Thoracic aorta (tissue), 2 donors: ENCODE results near the gene GZMA. TPM values are rescaled to one million over a fixed set of nuclear protein-coding genes. Genes with fewer than 3 reads are reported as not detected.

ENCODE experiments used
- ATAC-seq: fragments of 150-250 bp; one replicate; pipeline ENCODE4 v1.8.0; 2017; ENCODE audit warnings: low read depth; ENCODE audit not compliant: insufficient number of reproducible peaks, low FRiP score
- DNase-seq: peaks from one replicate; pipeline ENCODE4 v3.0.0-alpha.2; 2020; ENCODE audit warnings: low spot score
- H3K27ac ChIP-seq, 2 donors: fragments of 200-600 bp; sonication (generic); 1 replicate in 1 of 2; 2 replicates in 1 of 2; pipeline ENCODE4 v1.5.1; 2016; ENCODE audit warnings: mild to moderate bottlenecking in 2 of 2, moderate library complexity in 2 of 2
- H3K27me3 ChIP-seq: fragments of 200-600 bp; sonication (generic); replicated peaks from 2 replicates; pipeline ENCODE4 v1.6.0; 2016; ENCODE audit warnings: mild to moderate bottlenecking; ENCODE audit not compliant: insufficient read depth
- H3K36me3 ChIP-seq: fragments of 200-600 bp; sonication (generic); one replicate; pipeline ENCODE4 v1.5.1; 2016
- H3K4me1 ChIP-seq, 2 donors: fragments of 200-600 bp; sonication (generic); 1 replicate in 1 of 2; 2 replicates in 1 of 2; pipeline versions ENCODE4 v1.5.1 to v1.6.0; 2016; ENCODE audit warnings: low read depth in 2 of 2, mild to moderate bottlenecking in 1 of 2; ENCODE audit not compliant: control insufficient read depth in 1 of 2
- H3K4me3 ChIP-seq: fragments of 200-600 bp; sonication (generic); 2 replicates; pipeline ENCODE4 v1.5.1; 2016; ENCODE audit warnings: mild to moderate bottlenecking
- H3K9me3 ChIP-seq: fragments of 200-600 bp; sonication (generic); 2 replicates; pipeline ENCODE4 v1.5.1; 2016
- total RNA-seq, 2 donors: library from RNA; depleted of rRNA; stranded (reverse); fragments of >200 nt; gene quantifications; one replicate each; pipeline versions ENCODE4 v1.1.0 to v1.2.3, GENCODE V29; 2016
- TF ChIP-seq, protein P1 (sequence below): fragments of 200-600 bp; sonication (generic); IDR thresholded peaks from one replicate; pipeline ENCODE4 v1.5.1; 2019; ENCODE audit warnings: antibody characterized with exemption

GZMA gene
- total RNA-seq, 2 donors from 2014 or later = 1.1 to 1.6 TPM

DNA sequence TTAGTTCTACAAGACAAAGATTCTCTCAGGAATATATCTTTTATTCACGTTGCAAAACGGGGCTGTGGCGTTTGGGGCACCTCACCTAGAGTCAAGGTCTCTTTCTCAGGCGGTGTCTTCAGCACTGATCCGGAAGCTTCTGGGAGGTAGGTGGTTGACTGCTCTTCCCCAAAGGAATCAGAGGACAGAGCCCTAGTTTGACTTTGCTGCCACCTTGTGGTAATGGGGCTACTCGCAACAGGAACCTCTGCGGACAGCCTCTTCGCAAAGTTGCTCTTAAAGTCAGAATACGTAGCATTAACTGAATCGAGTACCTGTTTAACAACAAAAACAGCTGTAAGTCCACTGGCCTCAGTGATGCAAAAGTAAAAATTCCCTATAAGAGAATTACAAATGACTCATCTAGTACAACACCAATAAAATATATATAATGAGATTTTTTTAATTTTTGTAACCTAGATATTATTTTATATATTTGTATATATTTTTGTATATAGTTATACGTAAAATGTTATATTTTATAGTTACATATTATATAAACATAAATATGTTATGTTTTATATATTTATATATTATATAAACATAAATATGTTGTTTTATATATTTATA, 44.2 kb downstream of the GZMA start:
- ATAC-seq (no peak), DNase-seq (no peak)
- Histone ChIP-seq H3K27me3 (no peaks in the 10 kb centered on the region), H3K9me3 (no peaks in the 10 kb centered on the region), H3K27ac (no peak overlapping the region), H3K4me3 (no peak overlapping the region), H3K36me3 (no peaks in the 10 kb centered on the region), H3K4me1 (peaks cover 0 to 4% of the 10 kb centered on the region in 2 donors)
- TF ChIP-seq, protein P1, sequence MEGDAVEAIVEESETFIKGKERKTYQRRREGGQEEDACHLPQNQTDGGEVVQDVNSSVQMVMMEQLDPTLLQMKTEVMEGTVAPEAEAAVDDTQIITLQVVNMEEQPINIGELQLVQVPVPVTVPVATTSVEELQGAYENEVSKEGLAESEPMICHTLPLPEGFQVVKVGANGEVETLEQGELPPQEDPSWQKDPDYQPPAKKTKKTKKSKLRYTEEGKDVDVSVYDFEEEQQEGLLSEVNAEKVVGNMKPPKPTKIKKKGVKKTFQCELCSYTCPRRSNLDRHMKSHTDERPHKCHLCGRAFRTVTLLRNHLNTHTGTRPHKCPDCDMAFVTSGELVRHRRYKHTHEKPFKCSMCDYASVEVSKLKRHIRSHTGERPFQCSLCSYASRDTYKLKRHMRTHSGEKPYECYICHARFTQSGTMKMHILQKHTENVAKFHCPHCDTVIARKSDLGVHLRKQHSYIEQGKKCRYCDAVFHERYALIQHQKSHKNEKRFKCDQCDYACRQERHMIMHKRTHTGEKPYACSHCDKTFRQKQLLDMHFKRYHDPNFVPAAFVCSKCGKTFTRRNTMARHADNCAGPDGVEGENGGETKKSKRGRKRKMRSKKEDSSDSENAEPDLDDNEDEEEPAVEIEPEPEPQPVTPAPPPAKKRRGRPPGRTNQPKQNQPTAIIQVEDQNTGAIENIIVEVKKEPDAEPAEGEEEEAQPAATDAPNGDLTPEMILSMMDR = peak; percentile 88

DNA sequence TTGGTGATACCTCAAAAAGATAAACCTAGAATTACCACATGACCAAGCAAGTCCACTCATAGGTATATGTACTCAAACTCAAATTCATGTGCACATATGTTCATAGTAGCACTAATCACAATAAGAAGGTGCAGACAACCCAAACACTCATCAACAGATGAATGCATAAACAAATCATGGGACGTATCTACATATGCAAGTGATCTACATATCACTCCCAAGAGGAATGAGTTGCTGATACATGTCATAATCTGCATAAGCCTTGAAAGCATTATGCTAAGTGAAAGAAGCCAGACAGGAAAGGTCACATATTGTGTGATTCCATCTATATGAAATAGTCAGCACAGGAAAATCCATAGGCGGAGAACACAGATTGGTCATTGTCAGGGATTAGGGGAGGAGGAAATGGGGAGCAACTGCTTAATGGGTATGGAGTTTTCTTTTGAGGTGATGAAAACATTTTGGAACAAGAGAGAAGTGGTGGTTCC, 46.9 kb downstream of the GZMA start:
- H3K9me3 ChIP-seq = no peaks in the 10 kb centered on the region
- DNase-seq (no peak), ATAC-seq (no peak)
- no peaks in the 10 kb centered on the region for H3K27me3 ChIP-seq
- TF ChIP-seq, protein P1 = no peak
- no peak overlapping the region for H3K27ac ChIP-seq
- no peaks in the 10 kb centered on the region for H3K36me3 ChIP-seq
- peaks cover under 1 to 8% of the 10 kb centered on the region in 2 donors for H3K4me1 ChIP-seq
- no peak overlapping the region for H3K4me3 ChIP-seq

DNA sequence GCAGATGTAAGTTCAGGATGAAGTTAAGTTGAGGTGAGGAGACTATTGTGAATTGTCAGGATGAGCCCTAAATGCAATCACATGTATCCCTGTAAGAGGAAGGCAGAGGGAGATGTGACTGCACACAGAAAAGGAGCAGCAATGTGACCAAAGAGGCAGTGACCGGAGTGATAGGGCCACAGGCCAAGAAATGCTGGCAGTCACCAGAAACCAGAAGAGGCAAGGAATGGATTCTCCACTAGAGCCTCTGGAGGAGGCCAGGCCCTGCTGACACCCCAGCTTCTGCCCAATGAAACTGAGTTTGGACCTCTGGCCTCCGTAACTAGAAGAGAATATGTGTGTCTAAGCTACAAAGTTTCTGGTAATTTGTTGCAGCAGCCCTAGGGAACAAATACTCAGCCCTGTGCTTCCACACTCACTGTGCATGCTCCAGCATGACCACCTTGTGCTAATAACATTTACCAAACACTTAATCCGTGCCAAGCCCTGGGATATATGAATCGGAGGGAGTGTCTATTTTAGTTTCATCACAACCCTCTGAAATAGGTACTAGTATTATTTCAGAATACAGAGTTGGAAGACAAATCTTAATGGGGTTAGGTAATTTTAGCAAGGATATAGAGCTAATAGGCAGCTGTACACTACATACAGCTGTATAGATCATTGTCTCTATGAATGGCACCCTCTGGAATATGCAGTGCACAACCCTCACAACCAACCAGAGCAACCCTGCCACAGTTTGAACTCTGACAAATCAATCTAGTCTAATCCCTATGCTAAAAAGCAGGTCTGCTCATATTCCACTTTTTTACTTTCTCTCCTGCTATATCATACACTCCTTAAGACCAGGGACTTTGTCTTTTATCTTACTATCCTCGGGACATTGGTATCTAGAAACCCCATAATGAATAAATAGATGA, 49.7 kb downstream of the GZMA start:
- no peak for ATAC-seq
- H3K4me1 ChIP-seq = peaks cover 6 to 15% of the 10 kb centered on the region in 2 donors
- H3K9me3 ChIP-seq = no peaks in the 10 kb centered on the region
- H3K4me3 ChIP-seq = no peak overlapping the region
- H3K27ac ChIP-seq = no peak overlapping the region
- H3K36me3 ChIP-seq = no peaks in the 10 kb centered on the region
- no peak for DNase-seq
- no peaks in the 10 kb centered on the region for H3K27me3 ChIP-seq
- TF ChIP-seq, protein P1 = no peak

DNA sequence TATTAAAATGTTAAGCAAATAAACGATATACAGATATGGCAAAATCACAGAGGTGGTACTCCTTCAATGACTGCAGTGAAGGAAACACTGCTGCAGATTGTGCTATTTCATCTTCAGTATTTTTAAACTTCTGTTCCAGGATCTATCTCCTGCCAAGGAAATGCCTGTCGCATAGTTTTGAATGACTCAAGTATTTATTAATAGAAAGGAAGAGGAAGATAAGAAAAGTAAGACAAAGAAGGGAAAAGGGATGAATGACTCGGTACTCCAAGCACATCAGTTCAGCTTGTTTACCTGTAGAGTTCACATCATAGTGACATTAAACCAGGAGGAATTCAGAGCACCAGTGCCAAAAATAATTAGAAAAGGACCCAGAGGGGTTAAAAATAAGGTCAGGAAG, 52.4 kb downstream of the GZMA start:
- peak overlapping the region; percentile 28 for H3K4me3 ChIP-seq
- no peaks in the 10 kb centered on the region for H3K36me3 ChIP-seq
- ATAC-seq (peak; percentile 51), DNase-seq (no peak)
- H3K4me1 ChIP-seq = peaks cover 6 to 15% of the 10 kb centered on the region in 2 donors
- no peaks in the 10 kb centered on the region for H3K27me3 ChIP-seq
- peak overlapping the region in 1 of 2 donors; percentile 38 for H3K27ac ChIP-seq
- no peaks in the 10 kb centered on the region for H3K9me3 ChIP-seq
- TF ChIP-seq, protein P1 = no peak

Other genes starting within 250 kb of the GZMA start
- 1 to 10 TPM; 1.8 to 3.9 TPM for gene ESM1, start 117.1 kb upstream of the GZMA start, total RNA-seq
- gene GZMK, start 78.4 kb upstream of the GZMA start, total RNA-seq = 1 to 10 TPM; 2.3 to 4.1 TPM
- gene GPX8, start 57.5 kb downstream of the GZMA start, total RNA-seq = 10 to 100 TPM; 39.2 to 52.8 TPM
- not detected for gene CDC20B, start 70.5 kb downstream of the GZMA start, total RNA-seq
- not detected for gene MCIDAS, start 124.7 kb downstream of the GZMA start, total RNA-seq
- gene CCNO, start 131.0 kb downstream of the GZMA start, total RNA-seq = under 1 TPM; 0.35 to 0.95 TPM
- 10 to 100 TPM; 29.5 to 35.6 TPM for gene DHX29, start 205.0 kb downstream of the GZMA start, total RNA-seq
- 10 to 100 TPM; 42.4 to 61.6 TPM for gene MTREX, start 205.3 kb downstream of the GZMA start, total RNA-seq